OCI-LY7 (cell line): ENCODE results near the gene ERCC8. TPM values are rescaled to one million over a fixed set of nuclear protein-coding genes. Genes with fewer than 3 reads are reported as not detected.

Experiments
- BruUV-seq: library from RNA; stranded (reverse); fragments of 400-500 nt; replicated peaks from 2 replicates; lab custom pipeline; 2021; lab: Mats Ljungman, UMichigan
- CTCF ChIA-PET: fragments of 300-600 bp; sonication (Branson Sonifier 250); formaldehyde crosslinking; loops from one replicate; lab custom pipeline; 2022; ENCODE audit warnings: antibody characterized with exemption; ENCODE audit not compliant: unreplicated experiment; lab: Charles Lee
- POLR2A ChIA-PET: fragments of 300-600 bp; sonication (Branson Sonifier 250); formaldehyde crosslinking; loops from one replicate; lab custom pipeline; 2022; ENCODE audit warnings: antibody characterized with exemption; lab: Charles Lee
- DNase-seq: peaks from one replicate; pipeline ENCODE4 v3.0.0-alpha.2; 2015; ENCODE audit warnings: low spot score
- H2AFZ ChIP-seq: fragments of 200-600 bp; sonication (generic), shearing (Covaris generic); 2 replicates; pipeline ENCODE4 v1.6.1; 2014; ENCODE audit warnings: mild to moderate bottlenecking, antibody characterized with exemption, low read length, moderate library complexity
- H3K27ac ChIP-seq: fragments of 200-600 bp; sonication (generic); 2 replicates; pipeline ENCODE4 v1.5.1; 2014; ENCODE audit warnings: mixed run types, low read depth, mild to moderate bottlenecking, moderate library complexity, low read length, inconsistent platforms; ENCODE audit not compliant: poor library complexity, severe bottlenecking
- H3K36me3 ChIP-seq: fragments of 200-600 bp; sonication (generic); 2 replicates; pipeline ENCODE4 v1.6.1; 2014; ENCODE audit warnings: mild to moderate bottlenecking, antibody characterized with exemption, low read length, moderate library complexity, mixed read lengths; ENCODE audit not compliant: insufficient read depth
- H3K4me1 ChIP-seq: fragments of 200-600 bp; sonication (generic); 2 replicates; pipeline ENCODE4 v1.5.1; 2014; ENCODE audit warnings: mild to moderate bottlenecking, low read length; ENCODE audit not compliant: insufficient read depth, poor library complexity, severe bottlenecking
- H3K4me2 ChIP-seq: fragments of 200-600 bp; sonication (generic); 2 replicates; pipeline ENCODE4 v1.6.1; 2014; ENCODE audit warnings: mild to moderate bottlenecking, low read length
- H3K4me3 ChIP-seq: fragments of 200-600 bp; sonication (generic); 2 replicates; pipeline ENCODE4 v1.5.1; 2014; ENCODE audit warnings: mild to moderate bottlenecking, low read depth, low read length; ENCODE audit not compliant: poor library complexity, severe bottlenecking
- H3K79me2 ChIP-seq: fragments of 200-600 bp; sonication (generic); 2 replicates; pipeline ENCODE4 v1.6.1; 2016; ENCODE audit warnings: low read depth, mild to moderate bottlenecking, low read length, moderate library complexity, mixed read lengths; ENCODE audit not compliant: insufficient read depth
- H3K9me2 ChIP-seq: fragments of 200-600 bp; sonication (generic); 2 replicates; pipeline ENCODE4 v1.6.1; 2016; ENCODE audit warnings: mild to moderate bottlenecking, low read length, mixed read lengths; ENCODE audit not compliant: insufficient read depth
- H3K9me3 ChIP-seq: fragments of 200-600 bp; sonication (generic); 2 replicates; pipeline ENCODE4 v1.6.1; 2014; ENCODE audit warnings: mild to moderate bottlenecking, mixed run types, low read length, mixed read lengths
- H4K20me1 ChIP-seq: fragments of 200-600 bp; sonication (generic); 2 replicates; pipeline ENCODE4 v1.6.1; 2014; ENCODE audit warnings: mild to moderate bottlenecking, antibody characterized with exemption, low read length, moderate library complexity, mixed read lengths; ENCODE audit not compliant: insufficient read depth
- CTCF ChIP-seq: fragments of 200-600 bp; sonication (generic); conservative IDR thresholded peaks from 2 replicates; pipeline ENCODE4 v1.5.1; 2014; ENCODE audit warnings: mild to moderate bottlenecking, antibody characterized with exemption, low read length, moderate library complexity, mixed read lengths
- EZH2phosphoT487 ChIP-seq: fragments of 200-600 bp; sonication (generic); IDR thresholded peaks from 2 replicates; pipeline ENCODE4 v1.6.1; 2018; ENCODE audit warnings: low read depth, borderline replicate concordance, mild to moderate bottlenecking, mixed run types, antibody characterized with exemption, low read length, moderate library complexity, mixed read lengths
- intact Hi-C: fragments of 100-400 bp; cut with micrococcal nuclease; formaldehyde crosslinking; loops from one replicate; pipeline ENCODE4 v1.10.0; 2022; ENCODE audit not compliant: unreplicated experiment
- total RNA-seq, 2 experiments: library from RNA; depleted of rRNA in 1 of 2; stranded (reverse); fragments of >200 nt in 1 of 2; shearing (Covaris generic) in 1 of 2; gene quantifications; 2 replicates each; pipeline ENCODE4 v1.2.3, GENCODE V29; 2014 to 2022

Gene ERCC8
- total RNA-seq, 2 experiments from 2014 or later = 11.8 to 17.5 TPM

GRCh38 chr5:60843386-60843935 lies 101.4 kb downstream of the ERCC8 start:
- Histone ChIP-seq H3K27ac (no peak overlapping the region), H3K4me1 (no peaks in the 10 kb centered on the region), H2AFZ (no peak overlapping the region), H3K79me2 (no peaks in the 10 kb centered on the region), H3K9me3 (no peaks in the 10 kb centered on the region), H3K9me2 (no peaks in the 10 kb centered on the region), H3K4me3 (no peak overlapping the region), H3K4me2 (no peak overlapping the region), H3K36me3 (no peaks in the 10 kb centered on the region), H4K20me1 (no peaks in the 10 kb centered on the region)
- intact Hi-C loops = no loop called here
- no peak for TF ChIP-seq EZH2phosphoT487
- TF ChIP-seq CTCF = no peak
- CTCF ChIA-PET = no interaction called here
- BruUV-seq = no TSS peak
- POLR2A ChIA-PET = no interaction called here
- DNase-seq = no peak

GRCh38 chr5:60842871-60843385 lies 101.9 kb downstream of the ERCC8 start:
- Histone ChIP-seq H3K9me3 (no peaks in the 10 kb centered on the region), H3K4me1 (no peaks in the 10 kb centered on the region), H2AFZ (no peak overlapping the region), H4K20me1 (no peaks in the 10 kb centered on the region), H3K36me3 (no peaks in the 10 kb centered on the region), H3K27ac (no peak overlapping the region), H3K79me2 (no peaks in the 10 kb centered on the region), H3K4me3 (no peak overlapping the region), H3K4me2 (no peak overlapping the region), H3K9me2 (no peaks in the 10 kb centered on the region)
- DNase-seq = no peak
- POLR2A ChIA-PET = no interaction called here
- no peak for TF ChIP-seq EZH2phosphoT487
- TF ChIP-seq CTCF = no peak
- BruUV-seq = no TSS peak
- intact Hi-C loops = no loop called here
- CTCF ChIA-PET = no interaction called here

- Histone ChIP-seq H3K9me3 (no peaks in the 10 kb centered on the region), H3K4me1 (no peaks in the 10 kb centered on the region), H3K9me2 (no peaks in the 10 kb centered on the region), H3K4me2 (no peak overlapping the region), H2AFZ (no peak overlapping the region), H3K4me3 (no peak overlapping the region), H3K36me3 (no peaks in the 10 kb centered on the region), H4K20me1 (no peaks in the 10 kb centered on the region), H3K27ac (no peak overlapping the region), H3K79me2 (no peaks in the 10 kb centered on the region)
- CTCF ChIA-PET = no interaction called here
- BruUV-seq = no TSS peak
- POLR2A ChIA-PET = no interaction called here
- DNase-seq = no peak
- no peak for TF ChIP-seq EZH2phosphoT487
- TF ChIP-seq CTCF = no peak
- intact Hi-C loops = no loop called here
These were observed 103.5 kb downstream of the ERCC8 start for GRCh38 chr5:60841361-60841760.
